ENCODE measurements around the gene SBF2. TPM values are rescaled to one million over a fixed set of nuclear protein-coding genes. Genes with fewer than 3 reads are reported as not detected.

Gene SBF2
- polyA plus RNA-seq, 5 donors = 40.8 to 61.2 (median 50.1) TPM

DNA sequence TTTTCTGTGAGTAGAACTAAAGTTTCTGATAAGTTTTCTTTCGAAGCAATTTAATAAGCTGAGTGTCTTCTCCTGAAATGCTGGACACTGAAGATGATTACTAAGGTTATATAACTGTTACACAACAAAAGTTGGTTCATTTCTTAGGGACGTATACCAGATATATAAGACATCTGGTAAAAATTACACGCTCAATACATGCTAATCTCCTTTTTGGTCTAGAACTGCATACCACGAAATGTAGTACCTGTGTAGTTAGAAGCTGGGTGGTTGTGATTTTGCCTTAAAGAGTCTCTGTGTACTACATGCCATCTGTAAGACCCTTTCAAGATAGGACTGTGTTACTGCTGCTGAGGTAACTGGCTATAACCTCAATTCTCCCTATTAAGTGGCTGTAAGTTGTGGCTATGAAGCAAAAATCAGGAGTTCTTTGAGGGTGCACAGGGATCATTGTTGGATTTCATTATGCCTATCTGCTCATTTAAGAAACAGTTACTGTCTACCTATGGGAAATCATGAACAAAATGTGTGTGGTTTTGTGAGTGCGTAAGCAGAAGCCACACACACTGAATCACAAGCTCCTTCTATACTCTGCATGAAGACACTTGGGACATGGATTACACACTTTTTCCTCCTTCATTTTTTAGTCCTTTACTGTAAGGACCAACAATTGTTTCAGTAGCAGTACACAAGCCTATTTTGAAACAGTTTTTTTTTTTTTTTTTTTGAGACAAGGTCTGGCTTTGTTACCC lies 434.3 kb downstream of the SBF2 start:
- no peak for DNase-seq

DNA sequence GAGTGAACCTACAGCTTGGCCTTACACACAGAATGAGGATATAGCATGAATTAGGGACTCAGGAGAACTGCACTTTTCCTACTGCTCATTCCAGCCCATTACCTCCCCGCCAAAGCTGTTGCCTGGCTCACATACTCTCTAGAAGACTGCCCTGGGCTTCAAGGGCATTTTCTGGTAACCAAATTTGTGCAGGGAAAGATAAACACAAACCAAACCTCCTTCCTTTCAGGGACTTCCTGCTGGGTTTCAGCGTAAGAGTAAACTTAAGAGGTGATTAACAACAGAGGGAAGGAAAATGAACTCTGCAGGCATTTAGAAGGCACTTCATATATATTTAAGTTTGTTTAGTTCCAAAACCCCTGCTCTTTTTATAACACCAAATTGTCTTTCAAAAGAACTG lies 435.2 kb downstream of the SBF2 start:
- DNase-seq = no peak

GRCh38 chr11:9858218-9858617 lies 435.8 kb downstream of the SBF2 start:
- DNase-seq = no peak

DNA sequence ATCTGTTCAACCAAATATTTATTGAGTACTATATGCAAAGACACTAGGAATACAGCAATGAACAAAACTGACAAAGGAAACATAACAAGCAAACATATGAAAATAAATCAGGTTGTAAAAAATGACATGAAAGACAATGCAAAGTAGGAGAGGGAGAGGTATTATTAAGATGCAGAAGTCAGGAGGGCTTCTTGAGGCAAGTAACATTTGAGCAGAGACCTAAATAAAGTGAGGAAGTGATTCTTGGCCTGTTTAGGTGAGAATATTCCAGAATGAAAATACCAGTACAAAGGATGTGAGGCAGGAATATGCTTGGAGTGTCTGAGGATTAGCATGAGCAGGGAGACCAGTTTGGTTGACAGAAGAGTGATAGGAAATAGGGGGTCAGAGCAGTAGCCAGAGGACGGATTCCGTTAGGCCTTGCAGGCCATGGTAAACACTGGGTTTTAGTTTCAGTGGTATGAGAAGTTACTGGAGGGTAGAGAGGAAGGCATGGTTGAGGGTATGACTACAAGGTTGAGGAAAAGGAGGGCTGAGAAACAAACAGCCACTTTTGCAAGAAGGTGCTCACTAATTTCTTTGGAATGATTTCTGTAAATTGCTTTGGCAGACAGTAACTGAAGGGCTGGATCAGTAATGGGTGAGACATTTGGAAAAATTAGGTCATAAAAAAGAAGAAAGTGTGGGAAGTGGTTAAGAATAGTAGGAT lies 438.3 kb downstream of the SBF2 start:
- no peak for DNase-seq

DNA sequence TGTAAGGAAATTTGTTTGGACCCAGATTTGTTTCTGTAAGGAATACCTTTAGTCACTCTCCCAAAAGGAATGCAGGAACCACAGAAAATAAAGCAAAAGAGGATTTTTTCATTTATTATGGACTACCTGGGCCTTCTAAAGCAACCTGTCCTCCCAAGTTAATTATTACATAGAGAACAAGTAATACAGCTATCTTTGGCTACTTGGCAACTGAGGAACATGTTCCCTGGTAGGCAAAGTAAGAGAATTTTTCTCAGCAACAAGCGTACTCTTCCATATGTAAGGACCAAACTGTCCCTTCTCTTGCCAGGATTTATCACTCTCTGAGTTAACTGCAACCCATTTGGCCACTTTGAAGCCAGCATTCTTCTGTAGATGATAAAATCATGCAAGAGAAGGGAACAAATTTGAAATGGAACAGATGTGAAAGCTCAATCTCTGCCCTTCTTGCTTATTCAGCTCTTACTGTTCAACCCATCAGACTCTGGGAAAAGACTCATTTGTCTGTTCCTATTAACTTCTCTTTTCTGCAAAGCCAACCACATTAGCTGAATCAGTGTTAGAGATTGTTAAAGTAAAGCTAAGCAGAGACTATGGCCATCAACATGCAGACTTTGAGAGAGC lies 440.0 kb downstream of the SBF2 start:
- peak; percentile 51 to 58 for DNase-seq

- DNase-seq = no peak
Observed at GRCh38 chr11:9852465-9852864, 441.6 kb downstream of the SBF2 start.

DNA sequence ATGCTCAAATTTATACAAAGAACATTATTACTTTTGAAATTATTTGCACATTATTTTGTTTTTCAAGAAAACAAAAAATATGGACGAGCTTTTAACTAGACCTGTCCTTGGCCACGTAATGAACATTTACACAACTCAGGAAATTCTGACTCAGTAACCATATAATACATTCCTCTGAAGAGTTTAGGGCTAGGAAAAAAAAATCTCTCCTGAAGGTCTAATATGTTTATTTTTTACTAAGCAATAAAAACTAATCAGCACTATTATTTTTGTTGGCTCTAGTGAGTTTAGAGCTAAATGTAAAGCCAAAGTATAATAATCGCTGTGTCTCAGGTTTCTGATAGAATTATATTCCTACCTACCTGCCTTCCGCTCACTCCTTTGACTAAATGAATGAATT lies 442.7 kb downstream of the SBF2 start:
- no peak for DNase-seq

DNA sequence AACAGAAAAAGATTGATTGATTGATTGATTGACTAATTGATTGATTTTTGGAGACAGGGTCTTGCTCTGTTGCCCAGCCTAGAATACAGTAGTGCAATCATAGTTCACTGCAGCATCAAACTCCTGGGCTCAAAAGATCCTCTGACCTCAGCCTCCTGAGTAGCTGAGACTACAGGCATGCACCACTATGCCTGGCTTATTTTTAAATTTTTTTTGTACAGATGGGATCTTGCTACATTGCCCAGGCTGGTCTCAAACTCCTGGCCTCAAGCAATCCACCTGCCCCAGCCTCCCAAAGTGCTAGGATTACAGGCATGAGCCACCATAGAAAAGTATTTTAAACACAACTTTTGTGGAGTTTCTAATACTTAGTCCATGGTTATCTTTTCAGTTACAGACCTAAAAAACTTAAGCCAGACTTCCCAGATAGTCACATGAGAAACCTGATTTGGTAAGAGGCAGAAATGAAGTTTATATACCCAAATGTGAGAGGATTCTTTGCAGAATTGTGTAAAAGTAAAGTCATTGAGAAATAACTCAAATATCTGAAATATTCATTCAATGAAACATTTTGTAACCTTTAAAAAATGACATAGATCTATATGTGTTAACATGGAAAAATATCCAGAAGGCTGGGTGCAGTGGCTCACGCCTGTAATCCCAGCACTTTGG lies 443.7 kb downstream of the SBF2 start:
- DNase-seq = no peak

GRCh38 chr11:9849389-9849788 lies 444.6 kb downstream of the SBF2 start:
- no peak for DNase-seq

GRCh38 chr11:9847636-9848035 lies 446.4 kb downstream of the SBF2 start:
- DNase-seq = no peak

GRCh38 chr11:9842923-9843322 lies 451.1 kb downstream of the SBF2 start:
- DNase-seq = no peak

DNA sequence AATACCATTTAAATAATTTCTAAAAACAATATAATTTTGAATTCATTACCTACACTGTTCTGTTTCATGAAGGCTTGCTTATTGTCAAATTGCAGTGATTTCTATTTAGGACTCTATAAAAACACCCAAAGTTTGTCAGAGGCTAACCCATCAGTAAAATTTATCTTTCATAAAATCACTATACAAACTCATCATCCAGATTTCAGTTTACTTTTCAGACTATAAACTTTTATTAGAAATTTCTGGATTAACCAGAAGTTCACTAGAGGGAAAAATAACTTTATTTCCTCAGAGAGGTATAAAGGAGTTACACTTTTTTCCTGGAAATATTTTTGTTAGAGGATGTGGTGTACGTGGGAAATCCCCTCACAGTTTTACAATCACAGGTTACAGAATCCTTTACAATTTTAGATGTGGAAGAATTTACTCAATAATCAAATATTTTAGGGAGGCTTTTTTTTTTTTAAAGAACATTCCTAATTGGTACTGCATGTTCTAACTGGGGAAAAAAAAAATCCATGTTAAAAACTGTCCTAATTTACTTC lies 453.5 kb downstream of the SBF2 start:
- DNase-seq = no peak

DNA sequence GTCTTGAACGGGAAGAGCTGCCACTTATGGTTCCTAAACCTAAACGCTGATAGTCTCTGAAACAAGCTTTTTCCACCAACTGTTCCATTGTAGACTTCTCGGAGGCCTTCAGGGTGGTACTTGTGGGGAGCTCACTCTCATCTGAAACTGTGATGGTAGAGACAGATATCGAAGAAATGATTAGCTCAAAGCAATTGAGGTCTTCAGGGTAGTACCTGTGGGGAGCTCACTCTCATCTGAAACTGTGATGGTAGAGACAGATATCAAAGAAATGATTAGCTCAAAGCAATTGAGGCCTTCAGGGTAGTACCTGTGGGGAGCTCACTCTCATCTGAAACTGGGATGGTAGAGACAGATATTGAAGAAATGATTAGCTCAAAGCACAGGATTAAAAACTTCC lies 454.5 kb downstream of the SBF2 start:
- no peak for DNase-seq

DNA sequence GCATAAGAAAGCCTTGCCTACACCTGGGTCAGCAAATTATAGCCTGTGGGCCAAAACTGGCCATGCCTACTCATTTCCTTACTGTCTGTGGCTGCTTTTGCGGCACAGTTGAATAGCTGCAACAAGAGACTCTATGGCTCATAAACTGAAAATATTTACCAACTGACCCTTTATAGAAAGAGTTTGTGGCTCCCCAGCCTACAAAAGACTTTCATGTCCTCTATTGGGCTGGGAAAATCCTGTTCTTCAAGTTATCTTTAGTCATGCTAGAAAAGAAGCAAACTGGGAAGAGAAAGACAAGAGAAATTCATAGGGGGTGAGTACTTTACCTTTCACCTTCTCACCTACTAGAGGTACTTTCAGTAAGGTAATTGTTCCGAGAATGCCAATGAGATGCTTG lies 455.1 kb downstream of the SBF2 start:
- DNase-seq = no peak

DNA sequence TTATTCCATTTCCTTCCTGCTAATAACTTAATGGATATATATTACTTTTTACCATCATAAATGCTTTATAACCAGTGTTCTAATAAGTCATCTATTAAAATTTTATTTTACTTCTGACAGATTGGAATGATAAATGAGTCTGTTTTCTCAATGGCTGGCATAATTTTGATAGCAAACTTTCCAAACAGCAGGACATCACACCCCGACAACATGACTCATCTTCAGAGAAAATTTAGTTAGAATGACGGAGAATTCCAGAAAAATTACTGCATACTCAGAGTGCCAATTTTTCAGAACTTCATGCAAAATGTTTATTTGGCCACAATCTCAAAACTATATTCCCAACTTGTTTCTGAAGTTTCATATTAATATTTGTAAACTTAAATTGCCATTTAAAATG lies 455.8 kb downstream of the SBF2 start:
- DNase-seq = no peak

GRCh38 chr11:9834291-9834690 lies 459.7 kb downstream of the SBF2 start:
- DNase-seq = no peak

DNA sequence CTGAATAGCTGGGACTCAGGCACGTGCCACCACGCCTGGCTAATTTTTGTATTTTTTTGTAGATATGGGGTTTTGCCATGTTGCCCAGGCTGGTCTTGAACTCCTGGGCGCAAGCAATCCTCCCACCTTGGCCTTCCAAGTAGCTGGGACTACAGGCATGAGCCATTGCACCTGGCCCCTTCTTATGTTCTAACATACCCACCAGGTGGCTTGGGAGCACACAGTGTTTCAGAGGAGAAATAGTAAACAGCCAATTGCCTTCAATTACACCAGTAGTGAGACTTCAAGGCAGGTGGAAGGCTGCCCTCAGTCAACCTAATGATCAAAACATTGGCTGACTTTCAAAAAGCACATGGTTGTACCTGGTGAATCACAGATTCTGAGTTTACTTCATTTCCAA lies 462.9 kb downstream of the SBF2 start:
- no peak for DNase-seq

GRCh38 chr11:9827708-9828107 lies 466.3 kb downstream of the SBF2 start:
- DNase-seq = no peak

DNA sequence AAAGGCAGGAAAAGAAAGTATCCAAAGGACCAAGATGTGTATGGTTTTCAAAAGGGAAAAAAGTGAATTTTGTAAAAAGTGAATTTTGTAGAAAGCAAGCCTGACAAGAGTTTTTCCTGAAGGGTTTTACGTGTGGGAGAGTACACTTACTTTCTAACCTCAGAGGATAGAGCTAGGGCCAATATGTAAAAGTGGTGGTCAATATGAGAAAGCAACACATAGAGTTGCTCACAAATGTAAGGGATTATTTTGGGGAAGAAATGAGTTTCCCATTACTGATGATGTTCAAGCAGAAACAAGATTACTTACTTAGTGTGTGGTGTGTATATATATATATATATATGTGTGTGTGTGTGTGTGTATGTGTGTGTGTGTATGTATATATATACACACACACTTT lies 467.6 kb downstream of the SBF2 start:
- DNase-seq = no peak

- DNase-seq = no peak
Observed at GRCh38 chr11:9825895-9826294, 468.1 kb downstream of the SBF2 start.

DNA sequence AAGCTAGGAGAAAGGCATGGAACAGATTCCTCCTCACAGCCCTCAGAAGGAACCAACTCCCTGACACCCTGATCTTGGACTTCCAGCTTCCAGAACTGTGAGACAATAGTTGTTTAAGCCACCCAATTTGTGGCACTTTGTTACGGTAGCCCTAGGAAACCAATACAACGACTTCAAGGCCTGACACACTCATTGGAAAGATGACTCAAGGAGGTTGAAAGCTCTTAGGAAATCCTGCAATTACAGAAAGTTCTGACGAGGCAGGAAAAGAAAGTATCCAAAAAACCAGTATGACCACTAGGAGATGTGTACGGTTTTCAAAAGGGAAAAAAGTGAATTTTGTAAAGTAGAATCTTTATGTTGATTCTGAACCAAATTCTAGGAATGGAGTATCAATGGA lies 468.7 kb downstream of the SBF2 start:
- DNase-seq = no peak

- DNase-seq = no peak
Observed at GRCh38 chr11:9823887-9824385, 470.1 kb downstream of the SBF2 start.
